K562 (cell line): ENCODE measurements around the gene TMEM88. TPM values are rescaled to one million over a fixed set of nuclear protein-coding genes. Genes with fewer than 3 reads are reported as not detected.

Source experiments
- DPF2 ChIP-seq: fragments of 450-650 bp; IDR thresholded peaks from 2 replicates; pipeline ENCODE4 v1.6.1; 2016
- HEY1 ChIP-seq: fragments of 250-450 bp; sonication (Bioruptor Pico); IDR thresholded peaks from 2 replicates; pipeline ENCODE4 v1.5.0; 2020; ENCODE audit warnings: mild to moderate bottlenecking, moderate library complexity, borderline replicate concordance
- PHF8 ChIP-seq: fragments of 200-600 bp; sonication (generic); IDR thresholded peaks from 2 replicates; pipeline ENCODE4 v1.6.1; 2012; ENCODE audit warnings: mixed run types, mild to moderate bottlenecking, inconsistent platforms, low read length, moderate library complexity, borderline replicate concordance
- PTBP1 ChIP-seq: fragments of 200-400 bp; formaldehyde crosslinking; IDR thresholded peaks from 2 replicates; pipeline ENCODE4 v1.6.1; 2017; ENCODE audit warnings: low read depth, low read length
- polyA plus RNA-seq, 8 experiments: library from polyadenylated mRNA; depleted of rRNA in 4 of 8; stranded (reverse) in 5 of 8; unstranded in 3 of 8; fragments of >200 nt; fragmentation: Nextera tagmentation in 2 of 8; fragmentation: Illumina TruSeq in 1 of 8; extraction: Ambion mirVana in 2 of 8; extraction: Trizol in 1 of 8; gene quantifications; 2 replicates each; pipeline versions ENCODE4 v1.2.1 to v1.2.3, GENCODE V29; 2011 to 2014; ENCODE audit warnings: inconsistent platforms in 1 of 8, missing spikeins in 1 of 8
- total RNA-seq, 7 experiments: library from RNA; depleted of rRNA in 6 of 7; stranded (reverse); fragments of >200 nt in 6 of 7; fragmentation: Illumina TruSeq in 2 of 7; extraction: Trizol in 2 of 7; gene quantifications; 2 replicates each; pipeline versions ENCODE4 v1.2.1 to v1.2.3, GENCODE V29; 2011 to 2021; ENCODE audit warnings: low replicate concordance in 1 of 7
- TF ChIP-seq, protein P1 (sequence below): IDR thresholded peaks from 2 replicates; pipeline ENCODE4 v1.6.1; 2012; ENCODE audit warnings: low read depth, low read length, improper control_type of control experiment, borderline replicate concordance
- TF ChIP-seq, protein P2 (sequence below): fragments of 250-450 bp; sonication (Bioruptor Pico); IDR thresholded peaks from 2 replicates; pipeline ENCODE4 v1.4.0; 2020; ENCODE audit warnings: mild to moderate bottlenecking, moderate library complexity, borderline replicate concordance
- TF ChIP-seq, protein P3 (sequence below): fragments of 150-350 bp; conservative IDR thresholded peaks from 2 replicates; pipeline ENCODE4 v1.6.1; 2014; ENCODE audit warnings: low read length
- TF ChIP-seq, protein P4 (sequence below), 3 experiments: fragments of 200-800 bp in 1 of 3; sonication (Bioruptor generic) in 1 of 3; sonication (generic) in 1 of 3; formaldehyde crosslinking in 1 of 3; IDR thresholded peaks; 2 replicates each; pipeline versions ENCODE4 v1.6.1 to v1.8.0; 2016 to 2022; ENCODE audit warnings: mild to moderate bottlenecking in 2 of 3, missing compliant biosample characterization in 2 of 3, missing genetic modification characterization in 2 of 3, missing genetic modification reagents in 1 of 3

The TMEM88 gene
- total and polyA plus RNA-seq, 9 of the 15 experiments (the other 6 are each of a cell fraction or from before 2014, with no cell fraction given): 0.10 to 1.4 (median 0.36) TPM; not detected in 3

DNA sequence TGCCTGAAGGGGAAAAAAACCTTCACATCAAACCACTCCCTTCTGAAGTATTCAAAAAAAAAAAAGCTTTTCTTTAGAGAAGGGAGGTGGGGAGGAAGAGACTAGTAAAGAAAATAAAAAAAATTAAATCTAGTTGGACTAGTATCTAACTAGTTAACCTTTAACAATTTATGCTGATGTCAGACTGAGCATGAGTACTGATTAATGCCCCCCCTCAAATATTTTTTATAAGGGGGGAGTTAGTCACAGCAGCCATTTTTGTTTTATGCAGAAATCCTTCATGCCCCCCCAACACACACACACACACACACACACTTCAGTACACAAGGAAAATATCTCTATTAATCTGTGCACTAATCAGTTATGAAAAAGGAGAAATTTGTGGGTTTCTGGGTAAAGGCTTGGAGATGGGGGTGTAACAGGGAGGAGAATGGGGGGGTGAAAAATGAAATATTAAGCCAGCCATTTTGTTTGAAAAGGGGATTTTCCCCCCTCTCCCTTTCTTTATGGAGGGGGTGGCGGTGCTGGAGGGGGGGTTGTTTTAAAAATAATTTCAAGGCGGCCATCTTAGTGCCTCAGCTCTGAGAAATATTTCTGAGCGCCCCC lies 29.0 kb downstream of the TMEM88 start (continued):
- TF ChIP-seq, protein P1, sequence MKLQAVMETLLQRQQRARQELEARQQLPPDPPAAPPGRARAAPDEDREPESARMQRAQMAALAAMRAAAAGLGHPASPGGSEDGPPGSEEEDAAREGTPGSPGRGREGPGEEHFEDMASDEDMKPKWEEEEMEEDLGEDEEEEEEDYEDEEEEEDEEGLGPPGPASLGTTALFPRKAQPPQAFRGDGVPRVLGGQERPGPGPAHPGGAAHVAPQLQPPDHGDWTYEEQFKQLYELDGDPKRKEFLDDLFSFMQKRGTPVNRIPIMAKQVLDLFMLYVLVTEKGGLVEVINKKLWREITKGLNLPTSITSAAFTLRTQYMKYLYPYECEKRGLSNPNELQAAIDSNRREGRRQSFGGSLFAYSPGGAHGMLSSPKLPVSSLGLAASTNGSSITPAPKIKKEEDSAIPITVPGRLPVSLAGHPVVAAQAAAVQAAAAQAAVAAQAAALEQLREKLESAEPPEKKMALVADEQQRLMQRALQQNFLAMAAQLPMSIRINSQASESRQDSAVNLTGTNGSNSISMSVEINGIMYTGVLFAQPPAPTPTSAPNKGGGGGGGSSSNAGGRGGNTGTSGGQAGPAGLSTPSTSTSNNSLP: peak; percentile 30; the same call in 1 of the 2 replicates
- no peak for TF ChIP-seq HEY1 (CRISPR knock-in tag)
- no peak for TF ChIP-seq PHF8
- TF ChIP-seq, protein P2, sequence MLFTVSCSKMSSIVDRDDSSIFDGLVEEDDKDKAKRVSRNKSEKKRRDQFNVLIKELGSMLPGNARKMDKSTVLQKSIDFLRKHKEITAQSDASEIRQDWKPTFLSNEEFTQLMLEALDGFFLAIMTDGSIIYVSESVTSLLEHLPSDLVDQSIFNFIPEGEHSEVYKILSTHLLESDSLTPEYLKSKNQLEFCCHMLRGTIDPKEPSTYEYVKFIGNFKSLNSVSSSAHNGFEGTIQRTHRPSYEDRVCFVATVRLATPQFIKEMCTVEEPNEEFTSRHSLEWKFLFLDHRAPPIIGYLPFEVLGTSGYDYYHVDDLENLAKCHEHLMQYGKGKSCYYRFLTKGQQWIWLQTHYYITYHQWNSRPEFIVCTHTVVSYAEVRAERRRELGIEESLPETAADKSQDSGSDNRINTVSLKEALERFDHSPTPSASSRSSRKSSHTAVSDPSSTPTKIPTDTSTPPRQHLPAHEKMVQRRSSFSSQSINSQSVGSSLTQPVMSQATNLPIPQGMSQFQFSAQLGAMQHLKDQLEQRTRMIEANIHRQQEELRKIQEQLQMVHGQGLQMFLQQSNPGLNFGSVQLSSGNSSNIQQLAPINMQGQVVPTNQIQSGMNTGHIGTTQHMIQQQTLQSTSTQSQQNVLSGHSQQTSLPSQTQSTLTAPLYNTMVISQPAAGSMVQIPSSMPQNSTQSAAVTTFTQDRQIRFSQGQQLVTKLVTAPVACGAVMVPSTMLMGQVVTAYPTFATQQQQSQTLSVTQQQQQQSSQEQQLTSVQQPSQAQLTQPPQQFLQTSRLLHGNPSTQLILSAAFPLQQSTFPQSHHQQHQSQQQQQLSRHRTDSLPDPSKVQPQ: no peak
- TF ChIP-seq PTBP1: no peak
- TF ChIP-seq DPF2: 0 out of 2 replicates have a peak, but pooled peaks have one; percentile 22
- TF ChIP-seq, protein P3, sequence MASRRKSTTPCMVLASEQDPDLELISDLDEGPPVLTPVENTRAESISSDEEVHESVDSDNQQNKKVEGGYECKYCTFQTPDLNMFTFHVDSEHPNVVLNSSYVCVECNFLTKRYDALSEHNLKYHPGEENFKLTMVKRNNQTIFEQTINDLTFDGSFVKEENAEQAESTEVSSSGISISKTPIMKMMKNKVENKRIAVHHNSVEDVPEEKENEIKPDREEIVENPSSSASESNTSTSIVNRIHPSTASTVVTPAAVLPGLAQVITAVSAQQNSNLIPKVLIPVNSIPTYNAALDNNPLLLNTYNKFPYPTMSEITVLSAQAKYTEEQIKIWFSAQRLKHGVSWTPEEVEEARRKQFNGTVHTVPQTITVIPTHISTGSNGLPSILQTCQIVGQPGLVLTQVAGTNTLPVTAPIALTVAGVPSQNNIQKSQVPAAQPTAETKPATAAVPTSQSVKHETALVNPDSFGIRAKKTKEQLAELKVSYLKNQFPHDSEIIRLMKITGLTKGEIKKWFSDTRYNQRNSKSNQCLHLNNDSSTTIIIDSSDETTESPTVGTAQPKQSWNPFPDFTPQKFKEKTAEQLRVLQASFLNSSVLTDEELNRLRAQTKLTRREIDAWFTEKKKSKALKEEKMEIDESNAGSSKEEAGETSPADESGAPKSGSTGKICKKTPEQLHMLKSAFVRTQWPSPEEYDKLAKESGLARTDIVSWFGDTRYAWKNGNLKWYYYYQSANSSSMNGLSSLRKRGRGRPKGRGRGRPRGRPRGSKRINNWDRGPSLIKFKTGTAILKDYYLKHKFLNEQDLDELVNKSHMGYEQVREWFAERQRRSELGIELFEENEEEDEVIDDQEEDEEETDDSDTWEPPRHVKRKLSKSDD: no peak
- TF ChIP-seq, protein P4, sequence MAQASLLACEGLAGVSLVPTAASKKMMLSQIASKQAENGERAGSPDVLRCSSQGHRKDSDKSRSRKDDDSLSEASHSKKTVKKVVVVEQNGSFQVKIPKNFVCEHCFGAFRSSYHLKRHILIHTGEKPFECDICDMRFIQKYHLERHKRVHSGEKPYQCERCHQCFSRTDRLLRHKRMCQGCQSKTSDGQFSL (CRISPR knock-in tag; IDR thresholded peaks at IDR 0.05): peak; percentile 88
- TF ChIP-seq, protein P4 (tag; IDR thresholded peaks at IDR 0.05): peak in 1 of 2 experiments; percentile 72; a peak in 2 of 4 replicates
